Measurements from ENCODE around the gene LRP2.

DNA sequence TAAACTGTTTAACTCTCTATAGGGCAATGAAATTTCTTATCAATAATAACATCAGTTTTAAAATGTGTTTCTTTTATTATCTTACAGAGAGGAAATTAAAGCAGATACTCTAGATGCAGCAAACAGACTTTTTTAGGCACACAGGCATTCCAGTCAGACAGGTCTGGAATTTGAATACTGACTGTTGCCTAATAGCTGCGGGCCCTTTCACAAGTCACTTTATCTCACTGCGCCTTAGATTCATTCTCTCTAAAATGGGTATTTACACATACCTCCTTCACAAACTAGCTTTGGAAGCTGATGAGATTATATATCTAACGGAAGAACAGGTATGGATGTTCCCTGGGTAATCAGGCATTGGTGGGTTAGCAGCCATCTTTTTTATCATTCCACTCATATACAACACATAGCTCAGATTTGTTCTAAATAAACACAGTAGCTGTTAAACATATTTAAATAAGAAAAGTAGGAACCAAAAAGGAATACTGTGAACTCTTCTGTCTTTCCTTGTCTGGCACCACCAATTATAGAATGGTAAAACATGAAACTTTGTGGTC is 104.2 kb downstream of the LRP2 start:
- TF ChIP-seq EZH2 (optimal IDR thresholded peaks at IDR 0.05; ENCODE audit: low read depth, low read length) (no peak), EZH2phosphoT487 (IDR thresholded peaks at IDR 0.05; ENCODE audit: low read length) (no peak)
- TF ChIP-seq, protein P1, sequence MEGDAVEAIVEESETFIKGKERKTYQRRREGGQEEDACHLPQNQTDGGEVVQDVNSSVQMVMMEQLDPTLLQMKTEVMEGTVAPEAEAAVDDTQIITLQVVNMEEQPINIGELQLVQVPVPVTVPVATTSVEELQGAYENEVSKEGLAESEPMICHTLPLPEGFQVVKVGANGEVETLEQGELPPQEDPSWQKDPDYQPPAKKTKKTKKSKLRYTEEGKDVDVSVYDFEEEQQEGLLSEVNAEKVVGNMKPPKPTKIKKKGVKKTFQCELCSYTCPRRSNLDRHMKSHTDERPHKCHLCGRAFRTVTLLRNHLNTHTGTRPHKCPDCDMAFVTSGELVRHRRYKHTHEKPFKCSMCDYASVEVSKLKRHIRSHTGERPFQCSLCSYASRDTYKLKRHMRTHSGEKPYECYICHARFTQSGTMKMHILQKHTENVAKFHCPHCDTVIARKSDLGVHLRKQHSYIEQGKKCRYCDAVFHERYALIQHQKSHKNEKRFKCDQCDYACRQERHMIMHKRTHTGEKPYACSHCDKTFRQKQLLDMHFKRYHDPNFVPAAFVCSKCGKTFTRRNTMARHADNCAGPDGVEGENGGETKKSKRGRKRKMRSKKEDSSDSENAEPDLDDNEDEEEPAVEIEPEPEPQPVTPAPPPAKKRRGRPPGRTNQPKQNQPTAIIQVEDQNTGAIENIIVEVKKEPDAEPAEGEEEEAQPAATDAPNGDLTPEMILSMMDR (IDR thresholded peaks at IDR 0.05; ENCODE audit: low read length): no peak

Measured in MM.1S (cell line).